SK-N-SH (cell line): ENCODE results near the gene VOPP1. TPM values are rescaled to one million over a fixed set of nuclear protein-coding genes. Genes with fewer than 3 reads are reported as not detected.

Source experiments
- CTCF ChIA-PET: fragments of 300-600, 350-600 bp; formaldehyde crosslinking; extraction: SDS; loops from one replicate; lab custom pipeline; 2021; lab: Yijun Ruan, JAX
- POLR2A ChIA-PET: fragments of 350-600 bp; sonication (Branson Sonifier 250); formaldehyde crosslinking; extraction: SDS; loops from one replicate; lab custom pipeline; 2020; ENCODE audit warnings: antibody characterized with exemption, inconsistent platforms; lab: Yijun Ruan, JAX
- DNase-seq: peaks from one replicate; pipeline ENCODE4 v3.0.0; 2012
- H2AFZ ChIP-seq: fragments of 200-600 bp; sonication (generic); 2 replicates; pipeline ENCODE4 v1.8.1; 2016; ENCODE audit warnings: antibody characterized with exemption, mild to moderate bottlenecking, low read depth
- H3F3A ChIP-seq: fragments of 200-600 bp; sonication (generic); replicated peaks from 2 replicates; pipeline ENCODE3; 2016; ENCODE audit warnings: antibody characterized with exemption, mild to moderate bottlenecking; ENCODE audit not compliant: insufficient read depth
- H3K27ac ChIP-seq, 2 experiments: fragments of 200-500 bp in 1 of 2; fragments of 200-600 bp in 1 of 2; sonication (Bioruptor generic) in 1 of 2; sonication (generic), shearing (Covaris generic) in 1 of 2; 2 replicates each; pipeline versions ENCODE4 v1.5.1 to v1.6.1; 2014 to 2016; ENCODE audit warnings: low read depth in 2 of 2, inconsistent platforms in 1 of 2, low read length in 1 of 2, mild to moderate bottlenecking in 1 of 2, mixed read lengths in 1 of 2
- H3K27me3 ChIP-seq: fragments of 200-600 bp; sonication (generic), shearing (Covaris generic); 2 replicates; pipeline ENCODE4 v1.6.1; 2016; ENCODE audit warnings: mixed run types; ENCODE audit not compliant: insufficient read depth
- H3K36me3 ChIP-seq, 2 experiments: fragments of 200-500 bp in 1 of 2; fragments of 200-600 bp in 1 of 2; sonication (Bioruptor generic) in 1 of 2; sonication (generic) in 1 of 2; replicated peaks in 1 of 2; 2 replicates each; pipeline versions ENCODE3 to v1.5.1; 2014 to 2016; ENCODE audit warnings: low read length in 1 of 2, mild to moderate bottlenecking in 1 of 2; ENCODE audit not compliant: insufficient read depth in 2 of 2, control insufficient read depth in 1 of 2
- H3K4me1 ChIP-seq, 2 experiments: fragments of 200-500 bp in 1 of 2; fragments of 200-600 bp in 1 of 2; sonication (Bioruptor generic) in 1 of 2; sonication (generic), shearing (Covaris generic) in 1 of 2; 2 replicates each; pipeline versions ENCODE4 v1.5.1 to v1.6.1; 2014 to 2016; ENCODE audit warnings: low read depth in 1 of 2, low read length in 1 of 2, mixed run types in 1 of 2; ENCODE audit not compliant: insufficient read depth in 2 of 2, control insufficient read depth in 1 of 2
- H3K4me2 ChIP-seq: fragments of 200-600 bp; sonication (generic), shearing (Covaris generic); 2 replicates; pipeline ENCODE4 v1.6.1; 2017; ENCODE audit warnings: mixed run types
- H3K4me3 ChIP-seq, 2 experiments: fragments of 200-500 bp in 1 of 2; fragments of 200-600 bp in 1 of 2; sonication (Bioruptor generic) in 1 of 2; sonication (generic), shearing (Covaris generic) in 1 of 2; 2 replicates each; pipeline versions ENCODE4 v1.5.1 to v1.8.1; 2014 to 2016; ENCODE audit warnings: low read depth in 2 of 2, inconsistent platforms in 1 of 2, low read length in 1 of 2, mild to moderate bottlenecking in 1 of 2, mixed read lengths in 1 of 2, moderate library complexity in 1 of 2
- H3K79me2 ChIP-seq: fragments of 200-600 bp; sonication (generic); 2 replicates; pipeline ENCODE4 v1.8.1; 2017; ENCODE audit warnings: mild to moderate bottlenecking; ENCODE audit not compliant: insufficient read depth
- H3K9ac ChIP-seq: fragments of 200-600 bp; sonication (generic); 2 replicates; pipeline ENCODE4 v1.6.1; 2017; ENCODE audit warnings: mixed run types
- H3K9me2 ChIP-seq: fragments of 200-600 bp; sonication (generic); 2 replicates; pipeline ENCODE4 v1.6.1; 2017; ENCODE audit warnings: mixed run types
- H3K9me3 ChIP-seq: fragments of 200-600 bp; sonication (generic); 2 replicates; pipeline ENCODE4 v1.6.1; 2017; ENCODE audit warnings: mixed run types, mild to moderate bottlenecking, moderate library complexity
- H4K20me1 ChIP-seq: fragments of 200-600 bp; sonication (generic); 2 replicates; pipeline ENCODE4 v1.6.1; 2017; ENCODE audit warnings: mild to moderate bottlenecking, mixed run types; ENCODE audit not compliant: insufficient read depth
- CHD2 ChIP-seq: fragments of 150-350 bp; IDR thresholded peaks from 2 replicates; pipeline ENCODE4 v1.6.1; 2018; ENCODE audit warnings: low read length; ENCODE audit not compliant: partially characterized antibody
- CTCF ChIP-seq: fragments of 200-600 bp; sonication (generic); IDR thresholded peaks from 2 replicates; pipeline ENCODE4 v1.6.1; 2017; ENCODE audit warnings: antibody characterized with exemption, mild to moderate bottlenecking, moderate library complexity
- ELF1 ChIP-seq: IDR thresholded peaks from 2 replicates; pipeline ENCODE4 v1.4.0; 2012
- FOSL2 ChIP-seq: IDR thresholded peaks from 2 replicates; pipeline ENCODE4 v1.4.0; 2012; ENCODE audit warnings: low read depth, mild to moderate bottlenecking, moderate library complexity, borderline replicate concordance
- FOXJ3 ChIP-seq: sonication (generic); formaldehyde crosslinking; IDR thresholded peaks from 2 replicates; pipeline ENCODE4 v1.5.1; 2020; ENCODE audit warnings: mild to moderate bottlenecking, missing genetic modification reagents
- FOXM1 ChIP-seq: IDR thresholded peaks from 2 replicates; pipeline ENCODE4 v1.4.0; 2012; ENCODE audit warnings: low read depth, mild to moderate bottlenecking
- GATA2 ChIP-seq: sonication (generic); formaldehyde crosslinking; IDR thresholded peaks from 2 replicates; pipeline ENCODE4 v1.5.0; 2020; ENCODE audit warnings: mild to moderate bottlenecking, missing genetic modification reagents
- JUND ChIP-seq: IDR thresholded peaks from 2 replicates; pipeline ENCODE4 v1.4.0; 2012
- MXI1 ChIP-seq: IDR thresholded peaks from 2 replicates; pipeline ENCODE4 v1.6.1; 2012; ENCODE audit warnings: mild to moderate bottlenecking, low read depth, low read length, improper control_type of control experiment
- RAD21 ChIP-seq: IDR thresholded peaks from 2 replicates; pipeline ENCODE4 v1.6.1; 2012; ENCODE audit warnings: mild to moderate bottlenecking, low read length
- RCOR1 ChIP-seq: fragments of 150-350 bp; IDR thresholded peaks from 2 replicates; pipeline ENCODE4 v1.6.1; 2017; ENCODE audit warnings: antibody characterized with exemption, low read length
- REST ChIP-seq: IDR thresholded peaks from 2 replicates; pipeline ENCODE4 v1.6.1; 2012; ENCODE audit warnings: mild to moderate bottlenecking, low read depth, low read length, moderate library complexity
- RXRA ChIP-seq: IDR thresholded peaks from 2 replicates; pipeline ENCODE4 v1.4.0; 2012; ENCODE audit warnings: low read depth, mild to moderate bottlenecking, borderline replicate concordance
- TEAD4 ChIP-seq: IDR thresholded peaks from 2 replicates; pipeline ENCODE4 v1.4.0; 2012; ENCODE audit warnings: mild to moderate bottlenecking, borderline replicate concordance; ENCODE audit not compliant: insufficient read depth
- USF2 ChIP-seq: fragments of 150-350 bp; IDR thresholded peaks from 2 replicates; pipeline ENCODE4 v1.6.1; 2017; ENCODE audit warnings: antibody characterized with exemption, low read length, low read depth, borderline replicate concordance
- YY1 ChIP-seq: IDR thresholded peaks from 2 replicates; pipeline ENCODE4 v1.4.0; 2012; ENCODE audit warnings: low read depth, mild to moderate bottlenecking
- ZBTB33 ChIP-seq: IDR thresholded peaks from 2 replicates; pipeline ENCODE4 v1.4.0; 2012; ENCODE audit warnings: low read depth, borderline replicate concordance
- WGBS: methylation state at CpG from one replicate; pipeline ENCODE4 v1.1.6; 2017; ENCODE audit warnings: low lambda C conversion rate; 5-methylcytosine and 5-hydroxymethylcytosine counted together
- polyA plus RNA-seq, 3 experiments: library from polyadenylated mRNA; depleted of rRNA; stranded (reverse); fragments of >200 nt; gene quantifications; 2 replicates each; pipeline ENCODE4 v1.2.3, GENCODE V29; 2012

VOPP1 gene
- polyA plus RNA-seq, 1 of the 3 experiments (the other 2 are of a cell fraction), result 69.5 TPM

- TF ChIP-seq USF2, result no peak
- peak; percentile 96 for TF ChIP-seq GATA2
- TF ChIP-seq ELF1, result no peak
- peak; percentile 30; the same call in 1 of the 2 replicates for TF ChIP-seq CTCF
- no peak for TF ChIP-seq ZBTB33
- peak; percentile 62; the same call in 1 of the 2 replicates for TF ChIP-seq RCOR1
- TF ChIP-seq RXRA, result no peak
- peak; percentile 52 for TF ChIP-seq CHD2
Measured at GRCh38 chr7:55568613-55569268, 3.6 kb downstream of the VOPP1 start (continued).

- Histone ChIP-seq H3F3A (peaks cover 24% of the 10 kb centered on the region), H3K4me2 (no peak overlapping the region), H3K4me3 (no peak overlapping the region), H3K9me3 (no peaks in the 10 kb centered on the region), H3K27ac (no peak overlapping the region), H3K9me2 (no peaks in the 10 kb centered on the region), H3K9ac (no peak overlapping the region), H3K4me1 (peaks cover 28 to 30% of the 10 kb centered on the region in 2 experiments), H4K20me1 (peaks cover 71% of the 10 kb centered on the region), H3K27me3 (no peaks in the 10 kb centered on the region), H3K36me3 (peaks cover 0 to 5% of the 10 kb centered on the region in 2 experiments), H3K79me2 (peaks cover 97% of the 10 kb centered on the region), H2AFZ (no peak overlapping the region)
- 78% methylated on average over 3 of the region's 3 CpGs for WGBS
- TF ChIP-seq YY1 (no peak), FOXJ3 (no peak), FOSL2 (no peak), REST (no peak), JUND (no peak), USF2 (no peak), ZBTB33 (no peak), GATA2 (no peak), FOXM1 (no peak), MXI1 (no peak), TEAD4 (no peak), RAD21 (no peak)
- ChIA-PET CTCF (interaction anchor here (1.3 to 2.0 kb wide), 4 partner anchors 9 to 134 kb away, joined by 3 to 7 read pairs (median 5); no protein-coding TSS in a partner anchor), POLR2A (no interaction called here)
- DNase-seq, result no peak
Measured at GRCh38 chr7:55567571-55567970, 4.7 kb downstream of the VOPP1 start.
